Stimulated activated CD4-positive, alpha-beta T cell treated with anti-CD3 and anti-CD28 coated beads, Interleukin-12 subunit alpha, Interleukin-12 subunit beta, amount 100 ng/mL, for 24 hours (primary cell): Measurements from ENCODE around the gene KREMEN1.

ENCODE experiments used
- DNase-seq, 2 experiments: peaks; one replicate each; pipeline ENCODE4 v3.0.0-alpha.2; 2020; ENCODE audit warnings: low read depth in 2 of 2

KREMEN1 gene

GRCh38 chr22:29048822-29049654, 23.8 kb upstream of the KREMEN1 start:
- no peak for DNase-seq

DNA sequence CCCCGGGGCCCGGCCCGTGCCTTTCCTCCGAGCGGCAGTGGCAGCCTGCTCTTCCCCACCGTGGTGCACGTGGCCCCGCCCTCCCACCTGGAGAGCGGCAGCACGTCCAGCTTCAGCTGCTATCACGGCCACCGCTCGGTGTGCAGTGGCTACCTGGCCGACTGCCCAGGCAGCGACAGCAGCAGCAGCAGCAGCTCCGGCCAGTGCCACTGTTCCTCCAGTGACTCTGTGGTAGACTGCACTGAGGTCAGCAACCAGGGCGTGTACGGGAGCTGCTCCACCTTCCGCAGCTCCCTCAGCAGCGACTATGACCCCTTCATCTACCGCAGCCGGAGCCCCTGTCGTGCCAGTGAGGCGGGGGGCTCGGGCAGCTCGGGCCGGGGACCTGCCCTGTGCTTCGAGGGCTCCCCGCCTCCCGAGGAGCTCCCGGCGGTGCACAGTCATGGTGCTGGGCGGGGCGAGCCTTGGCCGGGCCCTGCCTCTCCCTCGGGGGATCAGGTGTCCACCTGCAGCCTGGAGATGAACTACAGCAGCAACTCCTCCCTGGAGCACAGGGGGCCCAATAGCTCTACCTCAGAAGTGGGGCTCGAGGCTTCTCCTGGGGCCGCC, 23.1 kb upstream of the KREMEN1 start:
- DNase-seq, result no peak

DNA sequence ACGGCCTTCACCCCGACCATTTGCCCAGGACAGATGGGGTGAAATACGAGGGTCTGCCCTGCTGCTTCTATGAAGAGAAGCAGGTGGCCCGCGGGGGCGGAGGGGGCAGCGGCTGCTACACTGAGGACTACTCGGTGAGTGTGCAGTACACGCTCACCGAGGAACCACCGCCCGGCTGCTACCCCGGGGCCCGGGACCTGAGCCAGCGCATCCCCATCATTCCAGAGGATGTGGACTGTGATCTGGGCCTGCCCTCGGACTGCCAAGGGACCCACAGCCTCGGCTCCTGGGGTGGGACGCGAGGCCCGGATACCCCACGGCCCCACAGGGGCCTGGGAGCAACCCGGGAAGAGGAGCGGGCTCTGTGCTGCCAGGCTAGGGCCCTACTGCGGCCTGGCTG, 22.4 kb upstream of the KREMEN1 start:
- DNase-seq, result no peak

DNA sequence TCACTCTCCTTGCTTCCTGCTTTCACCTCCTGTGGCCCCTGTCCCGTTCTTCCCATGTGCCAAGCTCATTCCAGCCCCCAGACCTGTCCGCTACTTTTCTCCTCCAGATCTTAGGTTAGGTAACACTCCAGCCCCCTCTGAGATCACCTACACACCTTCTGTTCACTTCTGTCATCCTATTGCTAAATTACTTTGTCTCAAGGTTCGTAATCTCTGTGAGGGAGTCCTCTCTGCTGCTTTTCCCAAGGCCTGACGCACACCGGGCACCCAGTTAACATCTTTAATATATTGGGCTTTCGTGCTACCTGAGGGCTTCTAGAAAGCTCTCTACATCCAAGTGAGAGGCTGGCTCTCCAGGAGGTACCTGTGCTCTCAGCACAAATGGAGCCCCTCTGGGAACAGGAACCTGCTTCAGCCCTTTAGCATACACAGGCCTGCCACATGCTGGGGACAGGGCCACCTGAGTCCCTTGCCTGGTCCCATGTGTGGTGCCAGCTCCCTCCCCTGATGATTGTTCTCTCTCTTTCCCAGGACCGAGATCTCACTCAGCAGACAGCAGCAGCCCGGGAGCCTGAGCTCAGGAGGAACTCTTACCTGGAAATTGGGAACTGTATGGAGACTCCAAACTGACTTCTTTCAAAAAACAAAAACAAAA, 19.7 kb upstream of the KREMEN1 start:
- no peak for DNase-seq

DNA sequence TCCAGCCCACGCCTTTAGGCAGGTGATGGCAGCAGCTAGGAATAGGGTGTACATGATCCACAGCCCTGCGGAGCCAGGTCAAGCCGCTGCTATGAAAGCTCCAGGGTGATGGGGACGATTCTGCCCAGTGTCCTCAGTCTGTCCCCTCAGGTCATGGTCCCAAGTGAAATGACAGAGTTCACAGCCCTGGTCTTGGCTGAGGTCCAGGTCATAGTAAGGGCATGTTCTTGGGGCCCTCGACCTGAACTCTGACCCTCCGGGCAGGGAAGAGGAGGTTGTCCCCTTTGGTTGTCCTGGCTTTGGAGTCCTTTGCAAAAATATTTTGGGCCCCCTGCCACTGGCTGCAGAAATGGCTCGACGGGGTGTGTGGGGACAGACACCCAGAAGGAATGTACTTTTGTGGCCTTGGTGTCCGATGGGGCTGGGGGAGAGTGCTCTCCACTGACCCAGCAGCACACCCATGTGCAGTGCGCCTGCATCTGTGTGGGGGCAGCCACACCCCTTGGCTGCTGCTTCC, 18.5 kb upstream of the KREMEN1 start:
- no peak for DNase-seq

DNA sequence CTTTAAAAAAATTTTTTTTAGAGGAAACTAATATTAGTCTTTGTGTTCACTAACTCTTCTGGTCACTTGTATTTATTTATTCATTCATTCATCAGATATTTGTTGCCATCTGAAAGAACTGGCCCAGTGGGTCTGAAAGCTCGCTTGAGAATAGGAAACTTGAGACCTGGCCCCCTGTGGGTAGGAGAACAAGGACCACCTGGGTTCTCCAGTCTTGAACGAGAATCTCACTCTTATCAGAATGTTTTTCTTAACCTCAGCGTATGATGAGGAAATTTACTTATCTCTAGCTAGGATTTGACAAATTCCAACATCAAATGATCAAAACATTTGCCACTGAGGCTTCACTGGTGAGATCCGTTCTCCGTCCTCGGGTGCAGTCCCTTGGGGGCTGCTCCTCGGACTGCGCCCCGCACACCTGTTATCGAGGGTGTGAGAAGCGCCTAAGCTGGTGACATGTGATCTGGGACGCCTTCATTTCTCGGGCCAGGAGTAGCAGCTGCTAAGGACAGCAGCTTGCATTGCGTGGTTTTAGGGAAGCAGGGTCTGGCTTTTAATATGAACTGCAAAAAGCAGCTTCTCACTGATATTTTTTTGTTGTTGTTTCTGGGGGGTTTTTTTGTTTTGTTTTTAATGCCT, 17.5 kb upstream of the KREMEN1 start:
- DNase-seq, result no peak

GRCh38 chr22:29056472-29056871, 16.4 kb upstream of the KREMEN1 start:
- no peak for DNase-seq

- no peak for DNase-seq
Measured at GRCh38 chr22:29060251-29060869, 12.5 kb upstream of the KREMEN1 start.

DNA sequence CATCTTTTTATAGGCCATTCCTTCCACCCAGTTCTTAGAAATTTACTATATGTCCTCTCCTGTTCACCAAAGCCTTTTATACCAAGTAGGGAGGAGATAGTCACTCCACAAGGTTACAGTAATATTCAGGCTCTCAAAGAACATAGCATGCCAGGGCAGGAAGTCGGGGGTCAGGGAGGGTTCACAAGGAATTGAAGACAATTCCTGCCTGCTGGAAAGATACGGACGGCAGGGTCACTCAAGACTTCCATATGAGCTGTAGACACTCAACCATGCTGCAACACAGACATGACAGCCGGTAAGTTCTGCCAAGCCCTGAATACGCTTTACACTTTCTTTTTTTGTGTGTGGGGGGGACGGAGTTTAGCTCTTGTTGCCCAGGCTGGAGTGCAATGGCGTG, 11.9 kb upstream of the KREMEN1 start:
- no peak for DNase-seq

- no peak for DNase-seq
Measured at GRCh38 chr22:29061773-29062172, 11.1 kb upstream of the KREMEN1 start, which contains the start of gene C22orf31. Gene C22orf31, minus strand, starts transcription at chr22:29061831. Its CDS starts 39 bp downstream, at chr22:29061792.

DNA sequence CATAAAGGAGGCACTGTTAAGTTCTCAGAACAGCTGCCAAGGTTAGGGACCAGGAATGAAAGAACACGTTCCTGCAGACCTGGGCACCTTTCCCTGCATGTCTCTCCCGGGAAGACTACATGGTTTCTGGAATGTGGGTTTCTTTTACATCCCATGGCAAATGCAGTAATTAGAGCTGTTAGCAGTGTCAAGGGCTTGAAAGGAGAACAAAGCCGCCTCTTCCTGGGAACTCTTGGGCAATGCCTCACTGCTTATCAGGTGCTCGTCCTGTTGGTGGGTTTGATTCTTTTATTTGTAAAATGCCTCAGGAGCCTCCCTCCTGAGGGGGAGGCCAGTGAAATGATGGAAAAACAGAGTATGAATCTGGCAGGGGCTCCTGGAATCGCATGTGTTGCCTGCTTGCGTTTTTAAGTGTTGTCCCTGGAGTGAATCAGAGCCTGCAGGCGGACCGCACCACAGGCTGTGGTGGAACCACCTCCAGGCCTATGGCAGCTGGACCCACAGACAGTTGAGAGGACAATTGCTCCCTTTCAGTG, 10.5 kb upstream of the KREMEN1 start:
- DNase-seq, result no peak

GRCh38 chr22:29065468-29066190, 7.2 kb upstream of the KREMEN1 start:
- no peak for DNase-seq

- DNase-seq, result no peak
Measured at GRCh38 chr22:29069463-29069862, 3.4 kb upstream of the KREMEN1 start.

- DNase-seq, result no peak
Measured at GRCh38 chr22:29070490-29070889, 2.3 kb upstream of the KREMEN1 start.

GRCh38 chr22:29071261-29072045, 1.4 kb upstream of the KREMEN1 start:
- peak in 1 of 2 experiments; percentile 29 for DNase-seq

GRCh38 chr22:29072193-29072978, 449 bp upstream of the KREMEN1 start:
- DNase-seq, result peak; percentile 69 to 80

GRCh38 chr22:29073618-29074275, 912 bp downstream of the KREMEN1 start:
- DNase-seq, result no peak

- no peak for DNase-seq
Measured at GRCh38 chr22:29074276-29074772, 1.5 kb downstream of the KREMEN1 start.
